Left lung (tissue), 10 donors: ENCODE results near the gene HOXB6. TPM values are rescaled to one million over a fixed set of nuclear protein-coding genes. Genes with fewer than 3 reads are reported as not detected.
A peak's percentile ranks its signal among the peaks of the same experiment; 100 is the strongest.

Source experiments
- ATAC-seq: fragments of 200-7000 bp; cut with Tn5 transposase; one replicate; pipeline ENCODE4 v1.9.1; 2020; ENCODE audit warnings: moderate library complexity
- DNase-seq, 4 donors: peaks; one replicate each; pipeline ENCODE4 v3.0.0-alpha.2; 2013 to 2020
- H3K27ac ChIP-seq, 2 donors: fragments of 200-600 bp; sonication (generic) in 1 of 2; one replicate each; pipeline versions ENCODE4 v1.5.0 to v1.8.0; 2020 to 2021
- H3K27me3 ChIP-seq, 2 donors: fragments of 200-600 bp; sonication (generic) in 1 of 2; one replicate each; pipeline versions ENCODE4 v1.5.0 to v1.8.0; 2020 to 2021
- H3K36me3 ChIP-seq, 2 donors: fragments of 200-600 bp; sonication (generic) in 1 of 2; one replicate each; pipeline versions ENCODE4 v1.5.0 to v1.8.0; 2020 to 2021
- H3K4me1 ChIP-seq, 2 donors: fragments of 200-600 bp; one replicate each; pipeline ENCODE4 v1.8.0; 2021
- H3K4me3 ChIP-seq, 2 donors: fragments of 200-600 bp; sonication (generic) in 1 of 2; one replicate each; pipeline versions ENCODE4 v1.5.0 to v1.8.0; 2020 to 2021; ENCODE audit warnings: mild to moderate bottlenecking in 1 of 2
- H3K9me3 ChIP-seq, 2 donors: fragments of 200-600 bp; sonication (generic) in 1 of 2; one replicate each; pipeline versions ENCODE4 v1.5.0 to v1.8.0; 2020 to 2021
- intact Hi-C, 2 donors: fragments of 100-400 bp; cut with DNase I; formaldehyde crosslinking; loops; one replicate each; pipeline versions ENCODE4 v1.11.2 to v1.14.2; 2022
- polyA plus RNA-seq, 6 donors: library from polyadenylated mRNA; unstranded; fragments of 120-200 nt; gene quantifications; one replicate each; pipeline ENCODE4 v1.2.1, GENCODE V29; 2013; ENCODE audit not compliant: insufficient read length in 6 of 6
- total RNA-seq, 2 donors: library from RNA; stranded (reverse); fragmentation: NEBNext Ultra II Directional; extraction: Animal tissue kit (Norgen Biotek cat#: 25700); gene quantifications; one replicate each; pipeline ENCODE4 v1.2.1, GENCODE V29; 2021
- TF ChIP-seq, protein P1 (sequence below), 2 donors: fragments of 200-600 bp; sonication (generic) in 1 of 2; IDR thresholded peaks; one replicate each; pipeline versions ENCODE4 v1.5.0 to v1.8.0; 2021; ENCODE audit warnings: antibody characterized with exemption in 2 of 2
- donor health status: DM: no; HTN: yes; CAD: no.
- donor health status: DM: no; HTN: no; CAD: no.

HOXB6 gene
- total and polyA plus RNA-seq, 8 donors, result 5.1 to 17.1 (median 12.1) TPM

DNA sequence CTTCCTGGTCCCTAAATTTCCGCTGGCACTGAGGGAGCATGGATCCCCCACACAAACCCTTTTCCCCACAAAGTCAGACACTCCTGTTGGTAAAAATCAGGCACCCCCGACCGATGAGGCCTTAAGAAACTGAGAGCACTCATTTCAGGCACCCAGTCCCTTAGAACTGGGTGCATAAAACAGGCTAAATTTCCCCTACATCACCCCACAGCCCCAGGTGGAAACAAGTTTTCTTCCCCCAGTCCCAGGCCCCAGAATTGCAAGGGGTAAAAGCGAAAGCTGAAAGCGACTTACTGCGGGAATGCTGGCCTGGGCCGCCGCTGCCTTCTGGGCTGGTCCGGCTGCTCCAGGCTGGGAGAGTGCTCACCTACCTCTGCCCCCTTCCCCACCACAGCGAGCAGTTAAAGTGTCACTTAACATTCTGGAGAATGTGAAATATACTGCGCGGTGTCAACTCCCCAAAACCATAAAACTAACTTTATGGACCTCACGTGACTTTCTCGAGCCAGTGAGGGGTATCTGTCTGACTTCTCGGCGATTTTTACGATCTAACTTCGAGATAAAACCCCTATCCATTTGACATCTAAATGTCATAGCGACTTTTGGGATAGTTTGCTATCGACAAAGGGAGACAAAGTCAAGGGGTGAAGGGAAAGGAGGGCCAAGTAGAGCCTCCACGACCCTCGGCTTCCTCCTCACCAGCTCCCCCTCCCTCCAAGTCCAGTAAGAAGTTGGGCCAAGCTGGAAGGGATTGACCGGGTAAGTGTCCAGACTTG lies 14.8 kb downstream of the HOXB6 start, which contains the start of gene HOXB3:
TSS of gene HOXB3 (minus strand) at position 411 of the 776 bp plus-strand sequence. CDS start 37,767 bp downstream, outside the sequence.
- Histone ChIP-seq H3K36me3 (no peaks in the 10 kb centered on the region), H3K27me3 (peaks cover 58 to 100% of the 10 kb centered on the region in 2 donors), H3K27ac (peak within 1 kb of the TSS; percentile 76 to 90), H3K4me3 (peak within 1 kb of the TSS; percentile 24 to 26), H3K4me1 (peaks cover 4 to 54% of the 10 kb centered on the region in 2 donors), H3K9me3 (no peaks in the 10 kb centered on the region)
- ATAC-seq (no peak), DNase-seq (peak in 1 of 4 donors; percentile 55)
- intact Hi-C loops, result loop anchor here in 1 of 2 donors (5.0 to 10.0 kb wide), 2 partner anchors 98 to 245 kb away; no protein-coding TSS in a partner anchor
- TF ChIP-seq, protein P1, sequence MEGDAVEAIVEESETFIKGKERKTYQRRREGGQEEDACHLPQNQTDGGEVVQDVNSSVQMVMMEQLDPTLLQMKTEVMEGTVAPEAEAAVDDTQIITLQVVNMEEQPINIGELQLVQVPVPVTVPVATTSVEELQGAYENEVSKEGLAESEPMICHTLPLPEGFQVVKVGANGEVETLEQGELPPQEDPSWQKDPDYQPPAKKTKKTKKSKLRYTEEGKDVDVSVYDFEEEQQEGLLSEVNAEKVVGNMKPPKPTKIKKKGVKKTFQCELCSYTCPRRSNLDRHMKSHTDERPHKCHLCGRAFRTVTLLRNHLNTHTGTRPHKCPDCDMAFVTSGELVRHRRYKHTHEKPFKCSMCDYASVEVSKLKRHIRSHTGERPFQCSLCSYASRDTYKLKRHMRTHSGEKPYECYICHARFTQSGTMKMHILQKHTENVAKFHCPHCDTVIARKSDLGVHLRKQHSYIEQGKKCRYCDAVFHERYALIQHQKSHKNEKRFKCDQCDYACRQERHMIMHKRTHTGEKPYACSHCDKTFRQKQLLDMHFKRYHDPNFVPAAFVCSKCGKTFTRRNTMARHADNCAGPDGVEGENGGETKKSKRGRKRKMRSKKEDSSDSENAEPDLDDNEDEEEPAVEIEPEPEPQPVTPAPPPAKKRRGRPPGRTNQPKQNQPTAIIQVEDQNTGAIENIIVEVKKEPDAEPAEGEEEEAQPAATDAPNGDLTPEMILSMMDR (IDR thresholded peaks at IDR 0.05), result no peak

GRCh38 chr17:48589060-48589830 lies 15.5 kb downstream of the HOXB6 start:
- no peak for ATAC-seq
- H3K9me3 ChIP-seq, result no peaks in the 10 kb centered on the region
- DNase-seq, result no peak
- H3K27me3 ChIP-seq, result peaks cover 53 to 100% of the 10 kb centered on the region in 2 donors
- H3K4me3 ChIP-seq, result peak overlapping the region; percentile 24 to 26
- TF ChIP-seq, protein P1 (IDR thresholded peaks at IDR 0.05), result no peak
- no peaks in the 10 kb centered on the region for H3K36me3 ChIP-seq
- H3K4me1 ChIP-seq, result peaks cover 6 to 57% of the 10 kb centered on the region in 2 donors
- intact Hi-C loops, result no loop called here
- peak overlapping the region; percentile 76 to 90 for H3K27ac ChIP-seq

DNA sequence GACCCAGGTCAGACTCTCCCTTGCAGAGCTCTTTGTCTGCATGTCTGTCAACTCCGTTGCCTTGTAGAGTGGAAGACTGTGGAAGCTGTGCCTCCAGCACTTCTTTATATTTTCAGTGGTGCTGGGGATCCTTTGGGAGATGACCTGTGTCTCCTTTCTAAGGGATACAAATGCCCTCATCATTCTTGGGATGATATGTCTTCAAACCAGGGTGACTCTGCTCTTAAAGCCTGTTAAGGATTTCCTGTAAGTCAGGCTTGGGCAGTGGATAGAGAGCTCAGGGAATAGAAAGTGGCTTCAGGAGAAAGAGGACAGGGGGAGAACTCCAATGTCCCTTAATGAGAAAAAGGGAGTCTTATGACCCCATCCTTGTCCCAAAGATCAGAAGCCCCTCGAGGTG lies 16.3 kb downstream of the HOXB6 start:
- Histone ChIP-seq H3K36me3 (no peaks in the 10 kb centered on the region), H3K9me3 (no peaks in the 10 kb centered on the region), H3K27me3 (peaks cover 55 to 100% of the 10 kb centered on the region in 2 donors), H3K4me3 (no peak overlapping the region), H3K4me1 (peaks cover 9 to 60% of the 10 kb centered on the region in 2 donors), H3K27ac (peak overlapping the region; percentile 76 to 90)
- no peak for DNase-seq
- ATAC-seq, result no peak
- intact Hi-C loops, result no loop called here
- TF ChIP-seq, protein P1 (IDR thresholded peaks at IDR 0.05), result no peak

GRCh38 chr17:48588074-48588415 lies 16.7 kb downstream of the HOXB6 start:
- ATAC-seq, result no peak
- peak overlapping the region; percentile 76 to 90 for H3K27ac ChIP-seq

More at GRCh38 chr17:48588074-48588415, 16.7 kb downstream of the HOXB6 start:
- Histone ChIP-seq H3K9me3 (no peaks in the 10 kb centered on the region), H3K4me3 (no peak overlapping the region), H3K4me1 (peaks cover 8 to 56% of the 10 kb centered on the region in 2 donors), H3K27me3 (peaks cover 51 to 100% of the 10 kb centered on the region in 2 donors), H3K36me3 (no peaks in the 10 kb centered on the region)
- no peak for DNase-seq
- intact Hi-C loops, result no loop called here
- TF ChIP-seq, protein P1 (IDR thresholded peaks at IDR 0.05), result no peak
